ENCODE measurements around the gene ANKS4B.

- TF ChIP-seq POLR2A (IDR thresholded peaks at IDR 0.05; ENCODE audit: low read depth, low read length), result no peak
- no peak for TF ChIP-seq TAF1 (IDR thresholded peaks at IDR 0.05; ENCODE audit: low read depth, low read length)
Measured at GRCh38 chr16:21239646-21240045, 6.1 kb downstream of the ANKS4B start.

Measured in GM12891 (cell line).